Stomach (tissue), 4 donors: ENCODE measurements around the gene ERICH2.

Source experiments
- POLR2AphosphoS5 ChIP-seq, 3 donors: sonication (generic); formaldehyde crosslinking; IDR thresholded peaks; one replicate each; pipeline ENCODE4 v1.6.1; 2016; ENCODE audit warnings: antibody characterized with exemption in 3 of 3
- TF ChIP-seq, protein P1 (sequence below), 7 experiments: fragments of 450-650 bp in 4 of 7; fragments of 200-600 bp in 3 of 7; sonication (generic) in 3 of 7; IDR thresholded peaks; one replicate each; pipeline ENCODE4 v1.5.1; 2016 to 2019; ENCODE audit warnings: antibody characterized with exemption in 7 of 7, control low read depth in 2 of 7, mild to moderate bottlenecking in 1 of 7

DNA sequence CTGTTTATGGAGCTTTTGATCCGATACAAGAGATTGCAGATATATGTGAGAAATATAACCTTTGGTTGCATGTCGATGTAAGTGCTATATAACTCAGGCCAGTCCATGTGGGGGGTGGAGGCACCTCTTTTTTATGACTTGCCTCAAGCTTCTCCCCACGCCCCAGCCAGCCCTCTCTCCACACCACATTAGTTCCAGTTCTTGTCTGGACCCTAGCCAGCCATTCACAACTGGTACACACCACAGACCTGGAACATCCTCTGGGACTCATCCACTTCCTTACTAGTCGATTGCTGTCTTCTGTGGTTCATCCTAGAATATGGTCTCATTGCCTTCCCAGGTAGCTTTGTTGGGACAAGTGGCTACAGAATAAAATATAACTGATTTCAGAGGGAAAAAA lies 77.5 kb downstream of the ERICH2 start:
- TF ChIP-seq, protein P1, sequence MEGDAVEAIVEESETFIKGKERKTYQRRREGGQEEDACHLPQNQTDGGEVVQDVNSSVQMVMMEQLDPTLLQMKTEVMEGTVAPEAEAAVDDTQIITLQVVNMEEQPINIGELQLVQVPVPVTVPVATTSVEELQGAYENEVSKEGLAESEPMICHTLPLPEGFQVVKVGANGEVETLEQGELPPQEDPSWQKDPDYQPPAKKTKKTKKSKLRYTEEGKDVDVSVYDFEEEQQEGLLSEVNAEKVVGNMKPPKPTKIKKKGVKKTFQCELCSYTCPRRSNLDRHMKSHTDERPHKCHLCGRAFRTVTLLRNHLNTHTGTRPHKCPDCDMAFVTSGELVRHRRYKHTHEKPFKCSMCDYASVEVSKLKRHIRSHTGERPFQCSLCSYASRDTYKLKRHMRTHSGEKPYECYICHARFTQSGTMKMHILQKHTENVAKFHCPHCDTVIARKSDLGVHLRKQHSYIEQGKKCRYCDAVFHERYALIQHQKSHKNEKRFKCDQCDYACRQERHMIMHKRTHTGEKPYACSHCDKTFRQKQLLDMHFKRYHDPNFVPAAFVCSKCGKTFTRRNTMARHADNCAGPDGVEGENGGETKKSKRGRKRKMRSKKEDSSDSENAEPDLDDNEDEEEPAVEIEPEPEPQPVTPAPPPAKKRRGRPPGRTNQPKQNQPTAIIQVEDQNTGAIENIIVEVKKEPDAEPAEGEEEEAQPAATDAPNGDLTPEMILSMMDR (IDR thresholded peaks at IDR 0.05) = no peak
- TF ChIP-seq POLR2AphosphoS5 (IDR thresholded peaks at IDR 0.05) = no peak
